Glomerular endothelial cell (primary cell): ENCODE data around the gene FMN1. TPM values are rescaled to one million over a fixed set of nuclear protein-coding genes. Genes with fewer than 3 reads are reported as not detected.

ENCODE experiments used
- DNase-seq: peaks from one replicate; pipeline ENCODE4 v3.0.0-alpha.2; 2011; ENCODE audit warnings: low read depth, low spot score; ENCODE audit errors: extremely low read depth
- total RNA-seq: library from RNA; depleted of rRNA; stranded (reverse); fragments of >200 nt; gene quantifications from 2 replicates; pipeline ENCODE4 v1.2.3, GENCODE V29; 2015

The FMN1 gene
- total RNA-seq, 1 donor from 2014 or later, result 0.58 TPM

- no peak for DNase-seq
These were observed 397.7 kb downstream of the FMN1 start for GRCh38 chr15:32796856-32797255.

DNA sequence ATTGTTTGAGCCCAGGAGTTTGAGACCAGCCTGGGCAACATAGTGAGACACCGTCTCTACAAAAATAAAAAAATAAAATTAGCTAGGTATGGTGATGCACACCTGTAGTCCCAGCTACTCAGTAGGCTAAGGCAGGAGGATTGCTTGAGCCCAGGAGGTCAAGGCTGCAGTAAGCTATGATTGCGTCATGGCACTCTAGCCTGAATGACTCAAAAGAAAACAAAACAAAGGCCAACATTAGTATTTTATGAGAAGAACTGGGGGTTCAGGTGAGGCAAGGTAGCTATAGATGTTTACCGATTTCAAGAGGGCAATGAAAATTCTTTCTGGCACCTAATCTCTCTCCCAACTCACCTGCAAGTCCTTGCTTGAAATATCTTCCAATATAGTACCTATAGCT is 399.5 kb downstream of the FMN1 start:
- DNase-seq, result no peak

- DNase-seq, result no peak
These were observed 402.1 kb downstream of the FMN1 start for GRCh38 chr15:32792436-32792835.

DNA sequence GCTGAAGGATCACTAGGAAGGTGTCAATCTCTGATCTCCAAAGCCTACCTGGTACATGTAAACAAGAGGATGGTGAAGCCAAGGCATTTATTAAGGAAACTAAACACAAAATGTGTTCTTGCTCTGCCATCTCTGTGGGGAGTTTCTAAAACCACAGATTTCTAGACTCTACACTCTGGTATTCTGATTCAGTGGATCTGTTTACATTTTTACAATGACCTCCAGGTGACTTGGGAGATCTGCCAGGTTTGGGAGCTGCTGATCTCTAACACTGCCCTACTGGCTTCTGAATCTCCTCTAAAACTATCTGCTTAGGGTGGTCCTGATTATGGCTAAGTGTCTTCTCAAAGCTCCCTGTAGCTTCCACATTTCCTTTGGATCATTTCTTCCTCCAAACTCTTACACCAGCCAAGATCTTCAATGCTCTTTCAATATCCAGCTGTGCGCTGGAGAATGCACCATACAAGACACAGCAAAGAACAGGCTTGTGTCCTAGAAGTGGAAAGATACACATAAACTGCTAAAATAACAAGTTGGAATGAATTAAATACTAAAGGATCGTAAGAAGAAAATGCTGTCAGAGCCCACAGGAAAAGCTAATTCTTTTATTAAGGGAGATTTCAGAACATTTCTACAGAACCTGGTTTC is 404.0 kb downstream of the FMN1 start:
- no peak for DNase-seq

DNA sequence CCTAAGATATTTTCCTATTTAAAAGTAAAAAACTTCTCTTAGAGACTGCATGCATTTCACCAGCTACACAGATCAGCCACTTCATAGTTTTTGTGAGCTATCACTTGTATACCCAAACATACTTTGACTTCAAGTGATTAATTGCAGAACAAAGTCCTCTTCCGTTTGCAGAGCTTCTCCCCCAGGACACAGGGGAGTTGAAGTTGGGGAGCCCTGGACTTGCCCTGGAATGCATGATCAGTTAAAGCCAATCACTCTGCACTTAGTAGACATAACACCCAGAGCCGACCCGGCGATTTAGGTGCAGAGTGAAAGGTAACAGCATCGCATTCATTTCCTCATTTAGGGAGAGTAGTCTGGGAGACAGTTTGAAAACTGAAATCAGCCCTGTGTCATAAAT is 406.6 kb downstream of the FMN1 start:
- DNase-seq, result no peak

- DNase-seq, result no peak
These were observed 407.6 kb downstream of the FMN1 start for GRCh38 chr15:32786906-32787305.

- no peak for DNase-seq
These were observed 409.9 kb downstream of the FMN1 start for GRCh38 chr15:32784581-32784980.

DNA sequence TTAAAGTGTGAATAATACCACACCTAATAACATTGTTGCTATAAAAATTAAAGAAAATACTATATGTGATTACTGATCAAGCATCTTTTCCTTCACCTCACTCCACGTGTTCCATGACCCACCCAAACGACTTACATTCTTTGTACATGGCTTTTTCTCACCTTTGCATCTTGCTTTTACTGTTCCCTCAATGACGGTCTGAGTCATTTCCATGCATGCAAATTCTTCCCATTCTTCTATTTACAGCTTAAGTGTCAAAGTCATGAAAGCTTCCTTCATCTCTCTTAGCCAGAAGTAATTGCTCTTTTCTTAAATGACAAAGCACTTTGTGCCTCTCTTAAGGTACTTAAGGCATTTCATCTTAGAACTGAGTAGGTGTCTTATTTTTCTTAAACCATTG is 412.7 kb downstream of the FMN1 start:
- DNase-seq, result no peak

DNA sequence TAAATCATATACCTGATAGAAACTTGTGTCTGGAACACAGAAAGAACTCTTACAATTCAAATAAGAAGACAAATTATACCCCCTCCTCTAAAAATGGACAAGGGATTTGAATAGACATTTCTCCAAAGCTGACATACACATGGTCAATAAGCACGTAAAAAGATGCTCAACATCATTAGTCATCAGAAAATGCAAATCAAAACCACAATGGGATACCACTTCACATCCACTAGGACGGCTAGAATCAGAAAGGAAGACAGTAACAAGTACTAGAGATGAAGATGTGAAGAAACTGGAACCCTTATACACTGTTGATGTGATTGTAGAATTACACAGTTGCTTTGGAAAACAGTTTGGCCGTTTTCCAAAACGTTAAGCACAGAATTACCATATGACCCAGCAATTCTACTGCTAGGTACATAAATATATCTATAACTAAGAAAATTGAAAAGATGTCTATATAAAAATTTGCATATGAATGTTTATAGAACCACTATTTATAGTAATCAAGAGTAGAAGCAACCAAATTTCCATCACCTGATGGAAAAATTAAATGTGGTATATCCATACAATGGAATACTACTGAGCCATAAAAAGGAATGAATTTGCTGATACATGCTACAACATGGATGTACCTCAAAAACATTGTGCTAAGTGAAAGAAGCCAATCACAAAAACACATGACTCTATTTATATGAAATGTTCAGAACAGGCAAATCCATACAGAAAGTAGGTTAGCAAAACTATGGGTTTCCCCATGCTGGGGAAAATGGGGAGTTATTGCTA is 415.9 kb downstream of the FMN1 start:
- DNase-seq, result no peak

GRCh38 chr15:32775103-32775502 is 419.4 kb downstream of the FMN1 start:
- no peak for DNase-seq

- DNase-seq, result no peak
These were observed 420.5 kb downstream of the FMN1 start for GRCh38 chr15:32774022-32774421.

DNA sequence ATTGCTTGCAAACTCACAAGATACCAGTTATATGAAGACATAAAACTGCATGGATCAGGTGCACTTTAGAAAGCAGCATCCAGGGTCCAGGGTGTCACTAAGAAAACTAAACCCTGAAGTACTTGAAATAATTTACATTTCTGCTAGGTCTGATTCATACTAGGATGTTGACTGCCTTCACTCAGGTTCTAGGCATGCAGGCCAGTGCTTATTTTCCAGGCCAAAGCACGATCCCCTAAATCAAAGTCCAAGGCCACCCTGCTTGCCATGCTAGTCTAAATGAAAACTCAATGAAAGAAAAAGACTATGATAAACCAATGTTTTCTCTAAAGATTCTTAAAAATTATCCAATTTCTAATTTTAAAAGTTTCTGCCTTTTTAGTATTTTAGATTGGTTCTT is 427.3 kb downstream of the FMN1 start:
- no peak for DNase-seq

DNA sequence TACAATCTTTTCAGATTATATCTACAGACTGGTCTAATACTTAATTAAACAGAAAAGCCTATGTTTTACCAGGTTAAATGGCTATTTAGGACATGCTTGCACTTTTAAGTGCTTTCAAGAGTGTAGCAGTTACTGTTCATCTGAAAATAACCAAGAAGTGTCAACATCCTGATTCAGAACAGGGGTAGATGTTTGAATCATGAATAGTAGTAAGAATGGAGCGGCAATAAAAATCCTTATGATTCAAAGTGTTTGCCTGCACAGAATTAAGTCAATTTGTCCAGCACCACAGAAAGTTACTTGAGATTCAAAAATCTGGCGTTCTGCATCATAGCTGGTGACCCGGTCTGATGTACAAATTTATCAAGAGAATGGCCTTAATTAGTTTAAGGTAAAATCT is 428.4 kb downstream of the FMN1 start:
- no peak for DNase-seq

- DNase-seq, result no peak
These were observed 429.3 kb downstream of the FMN1 start for GRCh38 chr15:32765236-32765635.

DNA sequence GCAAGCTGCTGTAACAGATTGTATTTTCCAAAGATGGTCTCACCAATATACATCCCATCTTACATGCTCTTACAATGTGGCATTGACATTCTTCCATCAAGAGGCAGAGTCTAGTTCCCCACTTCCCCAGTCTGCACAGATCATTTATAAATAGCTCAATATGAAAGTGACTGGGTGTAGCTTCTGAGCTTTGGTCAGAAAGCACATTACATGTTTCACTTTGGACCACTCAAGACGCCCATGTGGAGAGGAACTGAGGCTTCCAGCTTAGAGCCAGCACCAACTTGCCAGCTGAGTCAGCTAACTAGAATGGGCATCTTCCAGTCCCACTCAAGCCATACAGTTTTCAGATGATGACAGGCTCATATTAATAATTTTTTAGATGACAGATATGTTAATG is 431.2 kb downstream of the FMN1 start:
- no peak for DNase-seq

DNA sequence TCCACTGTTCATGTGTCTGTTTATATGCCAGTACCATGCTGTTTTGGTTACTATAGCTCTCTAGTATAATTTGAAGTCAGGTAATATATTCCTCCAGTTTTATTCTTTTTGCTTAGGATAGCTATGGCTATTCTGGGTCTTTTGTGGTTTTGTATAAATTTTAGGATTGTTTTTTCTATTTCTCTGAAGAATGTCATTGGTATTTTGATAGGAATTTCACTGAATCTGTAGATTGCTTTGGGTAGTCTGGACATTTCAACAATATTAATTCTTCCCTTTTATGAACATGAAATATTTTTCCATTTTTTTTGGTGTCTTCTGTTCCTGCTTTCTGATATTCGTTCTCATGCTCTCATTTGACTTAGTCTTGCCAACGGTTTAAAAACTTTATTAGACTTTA is 437.1 kb downstream of the FMN1 start:
- DNase-seq, result no peak

DNA sequence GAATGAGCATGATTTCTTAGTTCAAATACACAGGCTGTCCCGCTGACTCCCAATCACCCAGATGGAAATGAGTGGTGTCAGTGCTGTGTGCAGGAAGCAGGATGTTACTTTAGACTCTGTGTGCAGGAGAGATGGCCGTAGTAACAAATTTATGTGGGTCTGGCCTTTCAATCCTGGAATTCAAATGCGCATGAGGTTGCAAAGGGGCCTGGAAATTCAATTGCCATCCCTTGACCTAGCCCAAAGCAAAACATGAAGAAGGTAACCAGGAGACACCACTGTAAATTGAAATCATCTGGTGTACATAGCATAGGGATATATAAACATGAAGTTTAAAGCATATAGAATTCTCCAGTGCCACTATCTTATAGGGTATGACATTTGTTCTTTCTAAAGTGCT is 443.5 kb downstream of the FMN1 start:
- no peak for DNase-seq

DNA sequence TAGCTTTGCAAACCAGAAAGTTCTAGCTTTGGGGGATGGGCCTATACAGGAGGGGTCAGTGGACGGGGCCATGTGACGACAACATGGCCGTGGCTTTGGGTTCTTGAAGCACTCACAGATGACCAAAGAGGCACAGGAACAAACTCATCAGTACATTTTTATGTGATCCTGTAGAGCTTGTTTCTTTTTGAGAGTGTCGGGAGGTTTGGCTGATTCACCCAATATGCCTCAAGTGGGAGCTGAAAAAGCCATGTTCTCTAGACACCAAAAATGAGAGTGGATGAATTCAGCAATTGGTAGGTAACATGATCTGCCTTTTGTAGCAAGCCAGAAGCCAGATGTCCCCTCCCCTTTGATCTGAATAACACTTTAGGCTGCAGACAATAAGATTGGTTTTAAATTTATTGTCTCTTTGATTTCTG is 446.6 kb downstream of the FMN1 start:
- DNase-seq, result no peak

- no peak for DNase-seq
These were observed 448.2 kb downstream of the FMN1 start for GRCh38 chr15:32746116-32746857.

GRCh38 chr15:32743411-32744140 is 450.9 kb downstream of the FMN1 start:
- no peak for DNase-seq

GRCh38 chr15:32739522-32740063 is 454.9 kb downstream of the FMN1 start:
- no peak for DNase-seq
